ENCODE results near the gene JPH2.

DNA sequence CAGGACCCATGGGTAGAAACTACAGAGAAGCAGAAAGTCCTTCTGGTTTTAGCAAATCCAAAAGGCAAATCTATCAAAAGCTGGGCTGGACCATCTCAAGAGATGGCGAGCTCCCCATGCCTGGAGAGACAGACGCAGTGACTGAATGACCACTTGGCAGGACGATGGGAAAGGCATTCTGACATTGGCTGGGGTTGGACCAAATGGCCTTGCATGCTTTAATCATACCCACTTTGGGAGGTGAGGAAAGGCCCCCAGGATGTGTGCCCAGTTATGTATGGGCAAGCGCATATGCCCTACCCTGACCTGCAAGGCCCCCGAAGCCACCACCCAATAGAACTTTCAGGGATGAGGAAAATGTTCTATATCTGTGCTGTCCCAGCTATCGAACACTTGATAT lies 45.1 kb downstream of the JPH2 start:
- TF ChIP-seq, protein P1, sequence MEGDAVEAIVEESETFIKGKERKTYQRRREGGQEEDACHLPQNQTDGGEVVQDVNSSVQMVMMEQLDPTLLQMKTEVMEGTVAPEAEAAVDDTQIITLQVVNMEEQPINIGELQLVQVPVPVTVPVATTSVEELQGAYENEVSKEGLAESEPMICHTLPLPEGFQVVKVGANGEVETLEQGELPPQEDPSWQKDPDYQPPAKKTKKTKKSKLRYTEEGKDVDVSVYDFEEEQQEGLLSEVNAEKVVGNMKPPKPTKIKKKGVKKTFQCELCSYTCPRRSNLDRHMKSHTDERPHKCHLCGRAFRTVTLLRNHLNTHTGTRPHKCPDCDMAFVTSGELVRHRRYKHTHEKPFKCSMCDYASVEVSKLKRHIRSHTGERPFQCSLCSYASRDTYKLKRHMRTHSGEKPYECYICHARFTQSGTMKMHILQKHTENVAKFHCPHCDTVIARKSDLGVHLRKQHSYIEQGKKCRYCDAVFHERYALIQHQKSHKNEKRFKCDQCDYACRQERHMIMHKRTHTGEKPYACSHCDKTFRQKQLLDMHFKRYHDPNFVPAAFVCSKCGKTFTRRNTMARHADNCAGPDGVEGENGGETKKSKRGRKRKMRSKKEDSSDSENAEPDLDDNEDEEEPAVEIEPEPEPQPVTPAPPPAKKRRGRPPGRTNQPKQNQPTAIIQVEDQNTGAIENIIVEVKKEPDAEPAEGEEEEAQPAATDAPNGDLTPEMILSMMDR (IDR thresholded peaks at IDR 0.05; ENCODE audit: low read depth, low read length) = no peak
- no peak for TF ChIP-seq EZH2phosphoT487 (IDR thresholded peaks at IDR 0.05; ENCODE audit: low read depth)

Data from OCI-LY3 (cell line).